Neural cell (in vitro differentiated cells): ENCODE data around the gene MAPK14. TPM values are rescaled to one million over a fixed set of nuclear protein-coding genes. Genes with fewer than 3 reads are reported as not detected.

ENCODE experiments used
- H2AFZ ChIP-seq: fragments of 200-600, 300-800 bp; sonication (generic), shearing (Covaris generic); 2 replicates; pipeline ENCODE4 v1.6.0; 2014; ENCODE audit warnings: low read depth, mild to moderate bottlenecking, antibody characterized with exemption, low read length, moderate library complexity
- H3F3A ChIP-seq: fragments of 200-600 bp; shearing (Covaris generic); 2 replicates; pipeline ENCODE4 v1.6.1; 2016; ENCODE audit warnings: mild to moderate bottlenecking, moderate library complexity, mixed read lengths, antibody characterized with exemption, low read length; ENCODE audit not compliant: insufficient read depth, poor library complexity, severe bottlenecking
- H3K27ac ChIP-seq: fragments of 200-600, 300-800 bp; sonication (generic), shearing (Covaris generic); 2 replicates; pipeline ENCODE4 v1.5.1; 2014; ENCODE audit warnings: mild to moderate bottlenecking, low read length, moderate library complexity
- H3K27me3 ChIP-seq: fragments of 300-800, 200-600 bp; sonication (generic), shearing (Covaris generic); 2 replicates; pipeline ENCODE4 v1.6.0; 2014; ENCODE audit warnings: mild to moderate bottlenecking, low read depth, low read length, moderate library complexity; ENCODE audit not compliant: insufficient read depth
- H3K36me3 ChIP-seq: fragments of 300-800, 200-600 bp; sonication (generic), shearing (Covaris generic); 2 replicates; pipeline ENCODE4 v1.5.1; 2014; ENCODE audit warnings: mild to moderate bottlenecking, antibody characterized with exemption, low read length, moderate library complexity; ENCODE audit not compliant: insufficient read depth
- H3K4me2 ChIP-seq: fragments of 300-800, 200-600 bp; sonication (generic), shearing (Covaris generic); 2 replicates; pipeline ENCODE4 v1.6.0; 2014; ENCODE audit warnings: mild to moderate bottlenecking, low read length
- H3K4me3 ChIP-seq: fragments of 300-800, 200-600 bp; sonication (generic), shearing (Covaris generic); 2 replicates; pipeline ENCODE4 v1.5.1; 2014; ENCODE audit warnings: mild to moderate bottlenecking, low read length, moderate library complexity
- H3K79me2 ChIP-seq: fragments of 200-600 bp; shearing (Covaris generic); replicated peaks from 2 replicates; pipeline ENCODE4 v1.6.0; 2014; ENCODE audit warnings: mild to moderate bottlenecking, low read length, moderate library complexity; ENCODE audit not compliant: insufficient read depth
- H3K9ac ChIP-seq: fragments of 300-800, 200-600 bp; sonication (generic), shearing (Covaris generic); 2 replicates; pipeline ENCODE4 v1.6.1; 2016; ENCODE audit warnings: mild to moderate bottlenecking, low read length, mixed read lengths
- H3K9me2 ChIP-seq: fragments of 200-600 bp; shearing (Covaris generic); 2 replicates; pipeline ENCODE4 v1.6.1; 2016; ENCODE audit warnings: mild to moderate bottlenecking, low read length, mixed read lengths; ENCODE audit not compliant: insufficient read depth
- H3K9me3 ChIP-seq: fragments of 200-600, 300-800 bp; sonication (generic), shearing (Covaris generic); 2 replicates; pipeline ENCODE4 v1.6.1; 2016; ENCODE audit warnings: mild to moderate bottlenecking, mixed run types, low read length, moderate library complexity, mixed read lengths
- H4K20me1 ChIP-seq: fragments of 200-600 bp; shearing (Covaris generic); 2 replicates; pipeline ENCODE4 v1.6.1; 2016; ENCODE audit warnings: mild to moderate bottlenecking, mixed run types; ENCODE audit not compliant: insufficient read depth
- CTCF ChIP-seq: fragments of 450-650 bp; IDR thresholded peaks from 2 replicates; pipeline ENCODE4 v1.5.1; 2014; ENCODE audit warnings: antibody characterized with exemption, mild to moderate bottlenecking, moderate library complexity; ENCODE audit not compliant: poor library complexity, severe bottlenecking
- EP300 ChIP-seq: fragments of 450-650 bp; conservative IDR thresholded peaks from 2 replicates; pipeline ENCODE4 v1.6.1; 2014; ENCODE audit warnings: antibody characterized with exemption, mild to moderate bottlenecking, moderate library complexity; ENCODE audit not compliant: poor library complexity, severe bottlenecking
- EZH2 ChIP-seq: fragments of 200-600, 300-800 bp; shearing (Covaris generic), sonication (generic); IDR thresholded peaks from 2 replicates; pipeline ENCODE4 v1.6.1; 2014; ENCODE audit warnings: antibody characterized with exemption, low read length, borderline replicate concordance, mild to moderate bottlenecking; ENCODE audit not compliant: insufficient read depth, poor library complexity, severe bottlenecking
- MXI1 ChIP-seq: fragments of 450-650 bp; conservative IDR thresholded peaks from 2 replicates; pipeline ENCODE4 v1.6.1; 2014; ENCODE audit warnings: antibody characterized with exemption, mild to moderate bottlenecking; ENCODE audit not compliant: poor library complexity, severe bottlenecking
- POLR2AphosphoS5 ChIP-seq: IDR thresholded peaks from 2 replicates; pipeline ENCODE4 v1.6.1; 2012
- REST ChIP-seq: IDR thresholded peaks from 2 replicates; pipeline ENCODE4 v1.6.1; 2012; ENCODE audit warnings: borderline replicate concordance
- TAF1 ChIP-seq: IDR thresholded peaks from 2 replicates; pipeline ENCODE4 v1.6.1; 2012; ENCODE audit warnings: low read depth
- polyA plus RNA-seq: library from polyadenylated mRNA; depleted of rRNA; stranded (reverse); fragments of >200 nt; gene quantifications from 2 replicates; pipeline ENCODE4 v1.2.3, GENCODE V29; 2014

Gene MAPK14
- polyA plus RNA-seq, 1 donor from 2014 or later, result 26.6 TPM

- Histone ChIP-seq H3K9me3 (no peaks in the 10 kb centered on the region), H3K9ac (peak overlapping the region; percentile 91), H3K4me3 (peak overlapping the region; percentile 100), H3K36me3 (no peaks in the 10 kb centered on the region), H3F3A (no peaks in the 10 kb centered on the region), H4K20me1 (no peaks in the 10 kb centered on the region), H3K27ac (peak overlapping the region; percentile 89), H3K27me3 (no peaks in the 10 kb centered on the region), H2AFZ (peak overlapping the region; percentile 80), H3K9me2 (no peaks in the 10 kb centered on the region), H3K79me2 (peaks cover 53% of the 10 kb centered on the region), H3K4me2 (peak overlapping the region; percentile 89)
- TF ChIP-seq CTCF, result no peak
- TF ChIP-seq EZH2, result no peak
- TF ChIP-seq POLR2AphosphoS5, result no peak
- no peak for TF ChIP-seq MXI1
- no peak for TF ChIP-seq EP300
- TF ChIP-seq TAF1, result no peak
Observed at GRCh38 chr6:36028877-36029324, 1.3 kb downstream of the MAPK14 start.

- Histone ChIP-seq H2AFZ (no peak overlapping the region), H3F3A (no peaks in the 10 kb centered on the region), H3K4me3 (peak overlapping the region; percentile 100), H3K9ac (peak overlapping the region; percentile 91), H3K79me2 (peaks cover 59% of the 10 kb centered on the region), H3K27me3 (no peaks in the 10 kb centered on the region), H3K27ac (no peak overlapping the region), H4K20me1 (no peaks in the 10 kb centered on the region), H3K4me2 (peak overlapping the region; percentile 89), H3K9me2 (no peaks in the 10 kb centered on the region), H3K36me3 (no peaks in the 10 kb centered on the region), H3K9me3 (no peaks in the 10 kb centered on the region)
- TF ChIP-seq CTCF (no peak), REST (no peak), POLR2AphosphoS5 (no peak)
Observed at GRCh38 chr6:36029464-36029863, 1.9 kb downstream of the MAPK14 start.
